HG03045 (cell line): Measurements from ENCODE around the gene DRC1.

Experiments
- ATAC-seq: cut with Tn5 transposase; IDR thresholded peaks from one replicate; pipeline ENCODE4 v1.9.1; 2021; ENCODE audit warnings: mild to moderate bottlenecking, moderate library complexity; ENCODE audit not compliant: unreplicated experiment

DRC1 gene

GRCh38 chr2:26475832-26476501 lies 74.2 kb downstream of the DRC1 start:
- ATAC-seq = no peak

- no peak for ATAC-seq
Observed at GRCh38 chr2:26477126-26477910, 75.6 kb downstream of the DRC1 start.

GRCh38 chr2:26477911-26478253 lies 76.2 kb downstream of the DRC1 start, which contains the start of gene OTOF:
TSS of gene OTOF (minus strand) at chr2:26478124.
- no peak for ATAC-seq

- ATAC-seq = no peak
Observed at GRCh38 chr2:26478366-26478765, 76.6 kb downstream of the DRC1 start.

GRCh38 chr2:26479131-26479788 lies 77.5 kb downstream of the DRC1 start:
- no peak for ATAC-seq

GRCh38 chr2:26479789-26480565 lies 78.3 kb downstream of the DRC1 start:
- no peak for ATAC-seq

GRCh38 chr2:26480566-26481423 lies 79.1 kb downstream of the DRC1 start:
- ATAC-seq = no peak

- ATAC-seq = no peak
Observed at GRCh38 chr2:26481706-26482105, 80.0 kb downstream of the DRC1 start.

- ATAC-seq = no peak
Observed at GRCh38 chr2:26482211-26483026, 80.7 kb downstream of the DRC1 start.

- no peak for ATAC-seq
Observed at GRCh38 chr2:26483027-26483326, 81.3 kb downstream of the DRC1 start.

- ATAC-seq = no peak
Observed at GRCh38 chr2:26483516-26483915, 81.8 kb downstream of the DRC1 start.

GRCh38 chr2:26483957-26484565 lies 82.3 kb downstream of the DRC1 start:
- no peak for ATAC-seq

- ATAC-seq = no peak
Observed at GRCh38 chr2:26484579-26484978, 82.9 kb downstream of the DRC1 start.

GRCh38 chr2:26485099-26485498 lies 83.4 kb downstream of the DRC1 start:
- ATAC-seq = no peak

GRCh38 chr2:26485725-26486418 lies 84.2 kb downstream of the DRC1 start:
- ATAC-seq = no peak

GRCh38 chr2:26486789-26487188 lies 85.1 kb downstream of the DRC1 start:
- ATAC-seq = no peak

GRCh38 chr2:26487192-26487591 lies 85.5 kb downstream of the DRC1 start:
- ATAC-seq = no peak

GRCh38 chr2:26488463-26489212 lies 86.9 kb downstream of the DRC1 start:
- no peak for ATAC-seq
